ENCODE measurements around the gene YAP1. TPM values are rescaled to one million over a fixed set of nuclear protein-coding genes. Genes with fewer than 3 reads are reported as not detected.

Gene YAP1
- total RNA-seq, 2 experiments from 2014 or later = not detected

DNA sequence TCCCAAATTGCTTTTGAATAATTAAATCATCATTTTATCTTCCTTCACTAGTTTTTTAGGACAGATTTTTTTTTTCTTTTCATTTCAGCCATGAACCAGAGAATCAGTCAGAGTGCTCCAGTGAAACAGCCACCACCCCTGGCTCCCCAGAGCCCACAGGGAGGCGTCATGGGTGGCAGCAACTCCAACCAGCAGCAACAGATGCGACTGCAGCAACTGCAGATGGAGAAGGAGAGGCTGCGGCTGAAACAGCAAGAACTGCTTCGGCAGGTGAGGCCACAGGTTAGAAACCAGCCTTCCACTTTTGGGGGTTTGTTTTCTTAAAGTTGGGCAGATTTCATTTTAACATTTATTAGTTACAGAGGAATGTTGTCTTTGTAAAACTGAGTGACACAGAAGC, 95.6 kb downstream of the YAP1 start:
- H3K4me1 Mint-ChIP-seq (ENCODE audit: low read depth) = no peaks in the 10 kb centered on the region
- H3K4me3 Mint-ChIP-seq = no peak overlapping the region
- intact Hi-C loops (cut with micrococcal nuclease) = no loop called here
- no peaks in the 10 kb centered on the region for H3K36me3 Mint-ChIP-seq (ENCODE audit: low read depth)
- no peak overlapping the region for H3K27ac Mint-ChIP-seq
- ChIA-PET CTCF (no interaction called here), POLR2A (no interaction called here)
- H3K27me3 Mint-ChIP-seq = peaks cover 19% of the 10 kb centered on the region
- ATAC-seq (no peak), DNase-seq (no peak)
- H3K9me3 Mint-ChIP-seq = no peaks in the 10 kb centered on the region
- TF ChIP-seq, protein P1, sequence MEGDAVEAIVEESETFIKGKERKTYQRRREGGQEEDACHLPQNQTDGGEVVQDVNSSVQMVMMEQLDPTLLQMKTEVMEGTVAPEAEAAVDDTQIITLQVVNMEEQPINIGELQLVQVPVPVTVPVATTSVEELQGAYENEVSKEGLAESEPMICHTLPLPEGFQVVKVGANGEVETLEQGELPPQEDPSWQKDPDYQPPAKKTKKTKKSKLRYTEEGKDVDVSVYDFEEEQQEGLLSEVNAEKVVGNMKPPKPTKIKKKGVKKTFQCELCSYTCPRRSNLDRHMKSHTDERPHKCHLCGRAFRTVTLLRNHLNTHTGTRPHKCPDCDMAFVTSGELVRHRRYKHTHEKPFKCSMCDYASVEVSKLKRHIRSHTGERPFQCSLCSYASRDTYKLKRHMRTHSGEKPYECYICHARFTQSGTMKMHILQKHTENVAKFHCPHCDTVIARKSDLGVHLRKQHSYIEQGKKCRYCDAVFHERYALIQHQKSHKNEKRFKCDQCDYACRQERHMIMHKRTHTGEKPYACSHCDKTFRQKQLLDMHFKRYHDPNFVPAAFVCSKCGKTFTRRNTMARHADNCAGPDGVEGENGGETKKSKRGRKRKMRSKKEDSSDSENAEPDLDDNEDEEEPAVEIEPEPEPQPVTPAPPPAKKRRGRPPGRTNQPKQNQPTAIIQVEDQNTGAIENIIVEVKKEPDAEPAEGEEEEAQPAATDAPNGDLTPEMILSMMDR (IDR thresholded peaks at IDR 0.05) = no peak

DNA sequence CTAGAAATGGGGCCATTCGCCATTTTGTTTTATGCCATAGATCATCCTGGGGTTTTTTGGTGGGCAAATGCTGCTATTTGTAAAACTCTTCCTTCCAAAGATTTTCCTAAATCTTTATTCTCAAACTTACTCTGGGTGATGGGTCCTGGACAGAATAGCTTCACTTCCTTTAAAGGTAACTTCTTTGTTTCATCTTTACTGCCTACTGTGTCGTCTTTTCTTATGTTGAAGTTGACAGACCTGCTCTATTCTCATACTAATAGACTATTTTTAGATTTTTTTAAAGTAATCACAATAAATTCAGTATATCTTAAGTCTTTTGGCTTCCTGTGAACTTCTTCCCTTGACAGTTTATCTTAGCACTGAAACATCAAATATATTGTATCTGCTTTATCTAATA, 98.6 kb downstream of the YAP1 start:
- Mint-ChIP-seq H3K9me3 (no peaks in the 10 kb centered on the region), H3K27ac (no peak overlapping the region), H3K4me1 (ENCODE audit: low read depth) (no peaks in the 10 kb centered on the region), H3K27me3 (peaks cover 16% of the 10 kb centered on the region), H3K36me3 (ENCODE audit: low read depth) (no peaks in the 10 kb centered on the region), H3K4me3 (no peak overlapping the region)
- CTCF ChIA-PET = interaction anchor here (0.6 kb wide), 1 partner anchor 318 kb away, joined by 3 read pairs; no protein-coding TSS in a partner anchor
- POLR2A ChIA-PET = no interaction called here
- intact Hi-C loops (cut with micrococcal nuclease) = no loop called here
- ATAC-seq (no peak), DNase-seq (no peak)
- TF ChIP-seq, protein P1 (IDR thresholded peaks at IDR 0.05) = no peak

DNA sequence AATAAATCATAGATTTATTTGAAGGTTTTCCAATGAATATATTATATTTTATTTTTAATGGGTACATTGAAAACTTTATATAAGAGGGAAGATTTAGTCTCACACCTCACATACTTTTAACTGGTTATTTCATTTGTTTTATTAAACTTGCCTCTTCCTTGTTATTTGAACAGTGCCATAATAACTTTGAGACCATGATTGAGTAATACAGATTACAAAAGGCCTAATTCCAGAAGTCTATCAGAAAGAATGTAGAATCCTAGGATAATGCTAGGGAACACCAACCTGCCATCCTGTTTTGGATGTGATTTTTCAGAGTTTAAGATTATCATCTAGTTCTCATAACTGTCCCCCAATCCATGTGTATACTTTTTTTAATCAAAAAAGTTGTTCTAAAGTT, 104.4 kb downstream of the YAP1 start:
- intact Hi-C loops (cut with micrococcal nuclease) = no loop called here
- DNase-seq = no peak
- no peaks in the 10 kb centered on the region for H3K9me3 Mint-ChIP-seq
- H3K36me3 Mint-ChIP-seq (ENCODE audit: low read depth) = no peaks in the 10 kb centered on the region
- peaks cover 9% of the 10 kb centered on the region for H3K27me3 Mint-ChIP-seq
- no peaks in the 10 kb centered on the region for H3K4me1 Mint-ChIP-seq (ENCODE audit: low read depth)
- H3K27ac Mint-ChIP-seq = no peak overlapping the region
- no peak overlapping the region for H3K4me3 Mint-ChIP-seq
- CTCF ChIA-PET = no interaction called here
- TF ChIP-seq, protein P1 (IDR thresholded peaks at IDR 0.05) = no peak
- ATAC-seq = no peak
- POLR2A ChIA-PET = no interaction called here

DNA sequence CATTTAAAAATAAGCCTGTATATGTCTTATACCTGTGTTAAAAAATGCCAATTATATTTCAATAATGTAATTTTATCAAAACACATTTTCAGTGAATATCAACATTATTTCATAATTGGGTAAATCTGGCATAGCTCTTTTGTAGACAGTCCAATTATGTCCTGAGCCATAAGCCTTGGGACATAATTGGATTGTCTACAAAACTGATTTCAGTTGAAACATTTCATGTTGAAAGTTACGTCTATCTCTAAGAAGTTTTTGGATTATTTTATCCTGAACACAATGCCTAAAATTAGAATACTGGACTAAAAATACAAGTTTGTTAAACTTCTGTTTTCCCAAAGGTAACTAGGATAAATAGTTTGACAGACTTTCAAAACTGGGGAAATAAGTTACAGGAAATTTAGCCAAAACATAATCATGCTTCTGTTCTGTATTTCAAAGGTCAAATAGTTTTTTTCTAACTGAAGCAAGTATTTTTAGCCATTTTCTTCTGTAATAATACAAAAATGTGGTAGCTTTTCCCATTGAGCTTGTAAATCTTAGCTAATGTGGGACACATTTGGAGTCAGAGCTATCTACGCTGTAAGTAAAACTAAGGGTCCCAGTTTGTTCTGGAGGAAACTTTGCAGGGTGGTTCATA, 106.3 kb downstream of the YAP1 start:
- ATAC-seq (no peak), DNase-seq (no peak)
- TF ChIP-seq, protein P1 (IDR thresholded peaks at IDR 0.05) = no peak
- Mint-ChIP-seq H3K4me1 (ENCODE audit: low read depth) (no peaks in the 10 kb centered on the region), H3K36me3 (ENCODE audit: low read depth) (no peaks in the 10 kb centered on the region), H3K27ac (no peak overlapping the region), H3K9me3 (no peaks in the 10 kb centered on the region), H3K27me3 (peaks cover 6% of the 10 kb centered on the region), H3K4me3 (no peak overlapping the region)
- ChIA-PET POLR2A (no interaction called here), CTCF (interaction anchor here (0.6 kb wide), 1 partner anchor 210 kb away, joined by 3 read pairs; no protein-coding TSS in a partner anchor)
- intact Hi-C loops (cut with micrococcal nuclease) = no loop called here

DNA sequence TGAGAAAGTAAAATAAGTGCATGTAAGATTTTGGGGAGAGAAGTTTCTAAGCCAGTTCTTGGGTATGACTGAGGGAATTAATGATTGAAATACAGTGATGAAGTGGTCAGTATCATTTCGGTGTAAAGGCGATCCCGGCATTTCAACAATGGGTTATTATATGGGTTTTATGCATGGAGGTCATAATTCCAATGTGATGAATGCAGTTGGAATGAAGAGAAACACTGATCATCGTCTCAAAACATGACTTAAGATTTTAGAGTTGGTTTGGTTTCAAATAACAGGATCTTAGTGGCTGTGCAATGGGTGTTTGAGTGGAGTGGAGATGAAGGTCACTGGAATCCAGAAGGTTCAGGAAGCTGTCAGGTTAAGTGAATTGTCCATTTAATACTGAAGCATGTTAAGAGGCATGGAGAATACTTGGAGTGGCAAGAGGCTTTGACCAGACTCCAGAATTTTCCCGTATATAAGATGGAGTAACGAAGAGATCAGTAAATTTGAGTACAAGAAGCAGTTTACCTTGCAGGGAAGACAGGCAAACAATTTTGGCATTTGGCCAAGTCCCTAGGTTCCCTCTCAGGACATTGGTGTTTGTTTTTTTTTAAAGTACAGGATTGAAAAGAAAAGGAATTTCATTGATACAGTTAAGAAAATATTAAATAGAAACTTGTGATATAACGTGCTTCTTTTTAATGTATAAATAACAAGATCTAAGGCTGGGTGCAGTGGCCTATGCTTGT, 110.7 kb downstream of the YAP1 start:
- TF ChIP-seq, protein P1 (IDR thresholded peaks at IDR 0.05) = no peak
- no peak overlapping the region for H3K27ac Mint-ChIP-seq
- no peak overlapping the region for H3K4me3 Mint-ChIP-seq
- ChIA-PET POLR2A (no interaction called here), CTCF (no interaction called here)
- intact Hi-C loops (cut with micrococcal nuclease) = no loop called here
- H3K9me3 Mint-ChIP-seq = no peaks in the 10 kb centered on the region
- no peak for ATAC-seq
- no peak for DNase-seq
- H3K27me3 Mint-ChIP-seq = peaks cover 6% of the 10 kb centered on the region
- no peaks in the 10 kb centered on the region for H3K36me3 Mint-ChIP-seq (ENCODE audit: low read depth)
- H3K4me1 Mint-ChIP-seq (ENCODE audit: low read depth) = no peaks in the 10 kb centered on the region

Data from activated CD8-positive, alpha-beta T cell treated with anti-CD3 and anti-CD28 coated beads for 36 hours (primary cell).